Measurements from ENCODE around the gene TLCD1. TPM values are rescaled to one million over a fixed set of nuclear protein-coding genes. Genes with fewer than 3 reads are reported as not detected.

The TLCD1 gene, protein sequence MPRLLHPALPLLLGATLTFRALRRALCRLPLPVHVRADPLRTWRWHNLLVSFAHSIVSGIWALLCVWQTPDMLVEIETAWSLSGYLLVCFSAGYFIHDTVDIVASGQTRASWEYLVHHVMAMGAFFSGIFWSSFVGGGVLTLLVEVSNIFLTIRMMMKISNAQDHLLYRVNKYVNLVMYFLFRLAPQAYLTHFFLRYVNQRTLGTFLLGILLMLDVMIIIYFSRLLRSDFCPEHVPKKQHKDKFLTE
- 29.1 to 47.2 TPM (median 43.1 TPM) in 5 replicates for total RNA-seq (2022; extraction: Qiagen RNA extraction)

DNA sequence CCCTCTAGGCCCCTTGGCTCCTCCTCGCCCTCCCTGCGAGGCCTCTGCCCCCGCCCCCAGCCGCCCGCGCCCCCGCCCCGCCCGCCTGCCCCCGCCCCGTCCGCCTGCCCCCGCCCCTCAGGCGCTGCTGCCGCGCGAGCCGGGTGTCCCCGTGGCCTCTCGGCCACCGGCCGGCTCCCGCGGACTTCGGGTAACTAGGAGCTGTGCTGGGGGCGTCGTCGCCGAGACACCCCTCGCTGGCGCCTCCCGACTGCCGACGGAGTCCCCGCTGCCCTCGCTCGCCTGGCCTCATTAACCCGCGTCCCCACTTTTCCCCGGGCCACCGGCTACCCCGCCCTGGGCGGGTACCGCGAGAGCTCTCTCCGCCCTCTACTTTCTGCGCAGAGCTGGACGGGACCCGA lies at the start of gene TLCD1:
TSS of gene TLCD1 (minus strand) at position 8 of the 401 bp plus-strand sequence. CDS start 136 bp downstream, outside the sequence.

DNA sequence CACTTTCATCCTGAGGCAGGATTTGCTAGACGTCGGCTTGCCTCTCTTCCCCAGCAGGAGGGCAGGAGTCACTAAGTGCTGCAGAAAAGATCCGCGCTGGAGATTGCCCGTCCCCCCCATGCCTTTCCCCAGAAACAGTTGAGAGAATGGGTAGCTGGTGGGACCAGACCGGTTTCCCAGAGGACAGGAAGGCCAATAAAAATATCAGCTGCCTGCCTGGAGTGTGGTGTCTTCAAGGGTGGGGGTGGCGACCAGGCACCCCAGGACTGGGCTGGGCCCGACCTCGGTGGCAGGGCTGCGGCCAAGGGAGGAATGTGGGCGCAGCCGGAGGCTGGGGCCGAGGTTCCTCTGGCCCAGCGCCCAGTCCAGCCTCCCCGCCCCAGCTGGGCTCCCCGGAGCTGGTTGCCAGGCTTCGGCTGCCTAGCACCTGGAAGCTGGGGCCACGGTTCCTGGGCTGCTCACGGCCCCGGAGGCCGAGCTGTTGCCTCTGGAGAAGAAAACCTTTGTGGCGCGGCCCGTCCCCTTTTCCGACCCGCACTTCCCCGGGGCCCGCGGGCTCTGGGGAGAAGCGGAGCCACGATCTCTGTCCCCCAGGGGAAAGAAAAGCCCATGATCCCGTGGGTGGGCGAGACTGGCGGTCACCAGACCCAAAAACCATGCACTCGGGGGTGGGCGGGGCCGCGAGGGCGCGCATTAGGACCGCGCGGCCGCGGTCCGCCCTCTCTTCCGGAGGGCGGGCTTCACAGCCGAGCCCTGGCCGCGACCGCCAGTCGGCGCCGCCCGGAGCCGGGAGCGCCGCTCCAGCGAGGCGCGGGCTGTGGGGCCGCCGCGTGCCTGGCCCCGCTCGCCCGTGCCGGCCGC lies 17.4 kb upstream of the TLCD1 start, which contains the start of gene TRAF4:
TSS of gene TRAF4 (plus strand) at position 769 of the 861 bp plus-strand sequence. CDS start 102 bp downstream, outside the sequence.

GRCh38 chr17:28728364-28729200 lies 2.5 kb upstream of the TLCD1 start, which contains the start of gene NEK8:
NEK8 (plus strand) TSS chr17:28728788; CDS start chr17:28728814, 26 bp downstream.

GRCh38 chr17:28717578-28718332 lies 8.3 kb downstream of the TLCD1 start, which contains the start of gene RAB34:
RAB34 (minus strand) TSS chr17:28717868; CDS start chr17:28717266, 602 bp downstream.

DNA sequence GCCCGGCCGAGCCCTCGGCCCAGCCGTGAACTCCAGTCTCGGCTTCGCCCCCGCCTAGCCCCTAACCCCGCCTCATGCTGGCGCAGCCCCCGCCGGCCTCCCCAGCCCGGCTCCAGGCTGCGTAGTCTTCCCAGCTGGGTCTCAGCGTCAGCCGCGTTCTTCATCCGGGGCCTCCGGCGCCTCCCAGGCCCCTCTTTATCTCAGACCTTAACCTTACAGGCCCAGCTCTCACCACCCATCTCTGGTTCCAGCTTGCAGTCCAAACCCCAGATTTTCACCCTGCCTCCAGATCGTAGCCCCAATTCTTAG lies 14.4 kb downstream of the TLCD1 start, which contains the start of gene PROCA1:
TSS of gene PROCA1 (minus strand) at position 166 of the 309 bp plus-strand sequence. CDS start 228 bp downstream, outside the sequence.

Other genes starting within 250 kb of the TLCD1 start
- 0.02 to 0.05 TPM in 2 of 5 replicates, not detected in the others for gene FOXN1, start 219.9 kb downstream of the TLCD1 start, total RNA-seq (2022; extraction: Qiagen RNA extraction)
- gene UNC119, start 173.6 kb downstream of the TLCD1 start, total RNA-seq (2022; extraction: Qiagen RNA extraction), result 24.2 to 31.7 TPM (median 27.6 TPM) in 5 replicates
- gene PIGS, start 154.7 kb downstream of the TLCD1 start, total RNA-seq (2022; extraction: Qiagen RNA extraction), result 54.6 to 64.5 TPM (median 63.2 TPM) in 5 replicates
- gene ALDOC, start 149.3 kb downstream of the TLCD1 start, total RNA-seq (2022; extraction: Qiagen RNA extraction), result 1.3 to 2.7 TPM (median 2.1 TPM) in 5 replicates
- 67.0 to 80.7 TPM (median 73.4 TPM) in 5 replicates for gene SPAG5, start 127.2 kb downstream of the TLCD1 start, total RNA-seq (2022; extraction: Qiagen RNA extraction)
- gene RSKR, start 112.0 kb downstream of the TLCD1 start, total RNA-seq (2022; extraction: Qiagen RNA extraction), result 3.1 to 5.5 TPM (median 3.9 TPM) in 5 replicates
- 47.0 to 74.1 TPM (median 53.2 TPM) in 5 replicates for gene BLTP2, start 81.1 kb downstream of the TLCD1 start, total RNA-seq (2022; extraction: Qiagen RNA extraction)
- gene SDF2, start 64.3 kb downstream of the TLCD1 start, total RNA-seq (2022; extraction: Qiagen RNA extraction), result 80.3 to 86.5 TPM (median 81.6 TPM) in 5 replicates
- gene SUPT6H, start 64.0 kb downstream of the TLCD1 start, total RNA-seq (2022; extraction: Qiagen RNA extraction), result 68.7 to 82.6 TPM (median 69.4 TPM) in 5 replicates
- gene PROCA1, start 14.3 kb downstream of the TLCD1 start, total RNA-seq (2022; extraction: Qiagen RNA extraction), result 0.93 to 1.2 TPM (median 1.2 TPM) in 5 replicates
- 210 to 239 TPM (median 227 TPM) in 5 replicates for gene RAB34, start 8.4 kb downstream of the TLCD1 start, total RNA-seq (2022; extraction: Qiagen RNA extraction)
- gene RPL23A, start 6.2 kb downstream of the TLCD1 start, total RNA-seq (2022; extraction: Qiagen RNA extraction), result 1,477 to 2,445 TPM (median 2,273 TPM) in 5 replicates
- gene NEK8, start 2.6 kb upstream of the TLCD1 start, total RNA-seq (2022; extraction: Qiagen RNA extraction), result 3.6 to 4.7 TPM (median 4.2 TPM) in 5 replicates
- gene TRAF4, start 17.8 kb upstream of the TLCD1 start, total RNA-seq (2022; extraction: Qiagen RNA extraction), result 61.0 to 85.9 TPM (median 81.0 TPM) in 5 replicates
- gene FAM222B, start 116.6 kb upstream of the TLCD1 start, total RNA-seq (2022; extraction: Qiagen RNA extraction), result 37.6 to 44.6 TPM (median 41.0 TPM) in 5 replicates
- 86.8 to 92.5 TPM (median 88.1 TPM) in 5 replicates for gene ERAL1, start 128.8 kb upstream of the TLCD1 start, total RNA-seq (2022; extraction: Qiagen RNA extraction)
- 78.7 to 90.2 TPM (median 85.3 TPM) in 5 replicates for gene FLOT2, start 171.5 kb upstream of the TLCD1 start, total RNA-seq (2022; extraction: Qiagen RNA extraction)
- gene DHRS13, start 176.8 kb upstream of the TLCD1 start, total RNA-seq (2022; extraction: Qiagen RNA extraction), result 5.6 to 6.9 TPM (median 6.5 TPM) in 5 replicates
- 29.2 to 36.2 TPM (median 32.2 TPM) in 5 replicates for gene PHF12, start 225.3 kb upstream of the TLCD1 start, total RNA-seq (2022; extraction: Qiagen RNA extraction)

All from A549 treated with Hydrocortisone at 1 μM for 4 hours (cell line).